ENCODE results near the gene DSTN. TPM values are rescaled to one million over a fixed set of nuclear protein-coding genes. Genes with fewer than 3 reads are reported as not detected.

Gene DSTN
- total RNA-seq, 1 experiment from 2014 or later = 202 TPM

- no TSS peak for BruUV-seq (replicated peaks)
- Histone ChIP-seq H3K9me3 (ENCODE audit: control insufficient read depth in 1 of 2, insufficient read depth in 1 of 2, low read depth in 1 of 2, low read length in 2 of 2) (no peaks in the 10 kb centered on the region), H3K36me3 (ENCODE audit: control insufficient read depth in 1 of 2, insufficient read depth in 2 of 2, low read length in 2 of 2) (peaks cover 6 to 12% of the 10 kb centered on the region in 2 experiments; a peak in 2 of 4 replicates), H3K27me3 (ENCODE audit: insufficient read depth, low read length) (no peaks in the 10 kb centered on the region), H3K4me2 (ENCODE audit: low read length) (no peak overlapping the region), H4K20me1 (ENCODE audit: insufficient read depth) (no peaks in the 10 kb centered on the region), H3K9me2 (ENCODE audit: insufficient read depth) (no peaks in the 10 kb centered on the region), H3K79me2 (ENCODE audit: insufficient read depth, low read length) (peaks cover 39% of the 10 kb centered on the region), H3K27ac (ENCODE audit: low read depth, low read length) (no peak overlapping the region), H2AFZ (ENCODE audit: low read depth, low read length, poor library complexity, severe bottlenecking) (no peak overlapping the region), H3K4me3 (replicated peaks in 1 of 2; ENCODE audit: low read depth in 1 of 2, low read length in 2 of 2) (no peak overlapping the region), H3K9ac (ENCODE audit: low read length) (no peak overlapping the region), H3K4me1 (ENCODE audit: control insufficient read depth in 1 of 2, insufficient read depth in 2 of 2, low read length in 2 of 2) (no peaks in the 10 kb centered on the region)
- POLR2A ChIA-PET = no interaction called here
- DNase-seq (ENCODE audit: low read depth, low spot score) (no peak), ATAC-seq (no peak)
- TF ChIP-seq RAD21 (IDR thresholded peaks at IDR 0.05; ENCODE audit: low read depth) (no peak), SRF (IDR thresholded peaks at IDR 0.05; ENCODE audit: low read depth) (no peak), JUND (IDR thresholded peaks at IDR 0.05) (no peak), SP1 (IDR thresholded peaks at IDR 0.05; ENCODE audit: low read depth) (no peak), EZH2 (IDR thresholded peaks at IDR 0.05) (no peak), SIN3A (IDR thresholded peaks at IDR 0.05; ENCODE audit: low read depth) (no peak), CBX3 (IDR thresholded peaks at IDR 0.05; ENCODE audit: low read depth) (no peak), REST (IDR thresholded peaks at IDR 0.05; ENCODE audit: low read depth) (no peak), ELF1 (IDR thresholded peaks at IDR 0.05; ENCODE audit: borderline replicate concordance, low read depth) (no peak), TCF7L2 (IDR thresholded peaks at IDR 0.05; ENCODE audit: borderline replicate concordance, extremely low read depth, insufficient read depth, insufficient read length) (no peak), YY1 (IDR thresholded peaks at IDR 0.05; ENCODE audit: extremely low read depth, insufficient replicate concordance, low read depth, low read length) (no peak), MAX (IDR thresholded peaks at IDR 0.05) (no peak), EGR1 (IDR thresholded peaks at IDR 0.05; ENCODE audit: low read depth) (no peak), ATF3 (IDR thresholded peaks at IDR 0.05) (no peak), POLR2A (IDR thresholded peaks at IDR 0.05; ENCODE audit: borderline replicate concordance, extremely low read depth, insufficient read depth, insufficient read length) (no peak)
- TF ChIP-seq, protein P1, sequence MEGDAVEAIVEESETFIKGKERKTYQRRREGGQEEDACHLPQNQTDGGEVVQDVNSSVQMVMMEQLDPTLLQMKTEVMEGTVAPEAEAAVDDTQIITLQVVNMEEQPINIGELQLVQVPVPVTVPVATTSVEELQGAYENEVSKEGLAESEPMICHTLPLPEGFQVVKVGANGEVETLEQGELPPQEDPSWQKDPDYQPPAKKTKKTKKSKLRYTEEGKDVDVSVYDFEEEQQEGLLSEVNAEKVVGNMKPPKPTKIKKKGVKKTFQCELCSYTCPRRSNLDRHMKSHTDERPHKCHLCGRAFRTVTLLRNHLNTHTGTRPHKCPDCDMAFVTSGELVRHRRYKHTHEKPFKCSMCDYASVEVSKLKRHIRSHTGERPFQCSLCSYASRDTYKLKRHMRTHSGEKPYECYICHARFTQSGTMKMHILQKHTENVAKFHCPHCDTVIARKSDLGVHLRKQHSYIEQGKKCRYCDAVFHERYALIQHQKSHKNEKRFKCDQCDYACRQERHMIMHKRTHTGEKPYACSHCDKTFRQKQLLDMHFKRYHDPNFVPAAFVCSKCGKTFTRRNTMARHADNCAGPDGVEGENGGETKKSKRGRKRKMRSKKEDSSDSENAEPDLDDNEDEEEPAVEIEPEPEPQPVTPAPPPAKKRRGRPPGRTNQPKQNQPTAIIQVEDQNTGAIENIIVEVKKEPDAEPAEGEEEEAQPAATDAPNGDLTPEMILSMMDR (IDR thresholded peaks at IDR 0.05 in 2 of 3, conservative IDR thresholded peaks at IDR 0.05 in 1 of 3; ENCODE audit: borderline replicate concordance in 1 of 3, insufficient read depth in 1 of 3, low read depth in 2 of 3, low read length in 2 of 3) = no peak
- intact Hi-C loops (cut with micrococcal nuclease) = no loop called here
- RAD21 ChIA-PET (ENCODE audit: low non-redundant PET in 1 of 2, low total read pairs in 2 of 2, uncharacterized antibody in 2 of 2, unreplicated experiment in 2 of 2) = no interaction called here
- CTCF ChIA-PET = interaction anchor here (0.9 kb wide), 1 partner anchor 13 kb away, joined by 3 read pairs; no protein-coding TSS in a partner anchor
These were observed 72.1 kb downstream of the DSTN start for GRCh38 chr20:17641993-17642392.
